Endothelial cell of umbilical vein (primary cell): ENCODE data around the gene UBXN6. TPM values are rescaled to one million over a fixed set of nuclear protein-coding genes. Genes with fewer than 3 reads are reported as not detected.
A peak's percentile ranks its signal among the peaks of the same experiment; 100 is the strongest.

Source experiments
- BruUV-seq: library from RNA; stranded (reverse); fragments of 400-500 nt; replicated peaks from 2 replicates; lab custom pipeline; 2021; lab: Mats Ljungman, UMichigan
- CTCF ChIA-PET: fragments of 300-600, 350-600 bp; sonication (Branson Sonifier 250); formaldehyde crosslinking; loops from one replicate; lab custom pipeline; 2021; ENCODE audit warnings: antibody characterized with exemption, inconsistent platforms; lab: Charles Lee
- POLR2A ChIA-PET: fragments of 300-600, 350-600 bp; sonication (Branson Sonifier 250); formaldehyde crosslinking; loops from one replicate; lab custom pipeline; 2021; ENCODE audit warnings: antibody characterized with exemption, inconsistent platforms; lab: Charles Lee
- DNase-seq: peaks from one replicate; pipeline ENCODE4 v3.0.0-alpha.2; 2011; ENCODE audit warnings: low read depth, low spot score
- FAIRE-seq: peaks from 2 replicates; lab custom pipeline; 2011; peaks lifted over from hg19 to GRCh38; lab: Jason Lieb, UNC
- H2AFZ ChIP-seq: 2 replicates; pipeline ENCODE4 v1.6.0; 2012; ENCODE audit warnings: low read depth, low read length, control low read depth, inconsistent platforms
- H3K27ac ChIP-seq: 2 replicates; pipeline ENCODE4 v1.5.1; 2011; ENCODE audit warnings: low read depth, mild to moderate bottlenecking, control low read depth, low read length, moderate library complexity; ENCODE audit not compliant: insufficient read depth
- H3K27me3 ChIP-seq, 2 experiments: 2 replicates each; pipeline versions ENCODE4 v1.6.0 to v1.6.1; 2011; ENCODE audit warnings: low read length in 2 of 2, mixed read lengths in 1 of 2; ENCODE audit not compliant: control insufficient read depth in 2 of 2, insufficient read depth in 2 of 2
- H3K36me3 ChIP-seq, 2 experiments: 2 replicates in 1 of 2; 3 replicates in 1 of 2; pipeline ENCODE4 v1.5.1; 2011; ENCODE audit warnings: low read length in 2 of 2, mild to moderate bottlenecking in 1 of 2, moderate library complexity in 1 of 2; ENCODE audit not compliant: control insufficient read depth in 2 of 2, insufficient read depth in 2 of 2; ENCODE audit errors: extremely low read depth in 1 of 2
- H3K4me1 ChIP-seq: 3 replicates; pipeline ENCODE4 v1.5.1; 2011; ENCODE audit warnings: mild to moderate bottlenecking, low read length; ENCODE audit not compliant: control insufficient read depth, insufficient read depth; ENCODE audit errors: extremely low read depth
- H3K4me2 ChIP-seq: 2 replicates; pipeline ENCODE4 v1.6.1; 2011; ENCODE audit warnings: low read length, control low read depth, mixed read lengths; ENCODE audit not compliant: insufficient read depth
- H3K4me3 ChIP-seq, 3 experiments: fragments of 200-600 bp in 1 of 3; sonication (generic), shearing (Covaris generic) in 1 of 3; replicated peaks in 1 of 3; 2 replicates each; pipeline ENCODE4 v1.5.1; 2011 to 2016; ENCODE audit warnings: control low read depth in 3 of 3, low read length in 3 of 3, mild to moderate bottlenecking in 2 of 3, inconsistent platforms in 1 of 3, low read depth in 1 of 3, moderate library complexity in 1 of 3; ENCODE audit not compliant: insufficient read depth in 1 of 3
- H3K79me2 ChIP-seq: 2 replicates; pipeline ENCODE4 v1.6.0; 2012; ENCODE audit warnings: low read length, inconsistent platforms; ENCODE audit not compliant: control insufficient read depth, insufficient read depth
- H3K9ac ChIP-seq: replicated peaks from 2 replicates; pipeline ENCODE3; 2011; ENCODE audit warnings: low read length, control low read depth; ENCODE audit not compliant: insufficient read depth; ENCODE audit errors: extremely low read depth
- H3K9me1 ChIP-seq: replicated peaks from 3 replicates; pipeline ENCODE4 v1.6.0; 2011; ENCODE audit warnings: mild to moderate bottlenecking, low read length; ENCODE audit not compliant: control insufficient read depth, insufficient read depth; ENCODE audit errors: extremely low read depth
- H3K9me3 ChIP-seq: replicated peaks from 2 replicates; pipeline ENCODE4 v1.5.1; 2012; ENCODE audit warnings: low read length, inconsistent platforms; ENCODE audit not compliant: control insufficient read depth, insufficient read depth
- H4K20me1 ChIP-seq: replicated peaks from 2 replicates; pipeline ENCODE3; 2011; ENCODE audit warnings: mild to moderate bottlenecking, low read length; ENCODE audit not compliant: control insufficient read depth, insufficient read depth; ENCODE audit errors: extremely low read depth
- CTCF ChIP-seq, 2 donors: IDR thresholded peaks; 1 replicate in 1 of 2; 2 replicates in 1 of 2; pipeline ENCODE4 v1.5.1; 2011; ENCODE audit warnings: low read length in 2 of 2, mild to moderate bottlenecking in 2 of 2, moderate library complexity in 2 of 2, control low read depth in 1 of 2, inconsistent platforms in 1 of 2, low read depth in 1 of 2; ENCODE audit not compliant: insufficient read depth in 1 of 2; ENCODE audit errors: extremely low read depth in 1 of 2
- EZH2 ChIP-seq: IDR thresholded peaks from 2 replicates; pipeline ENCODE4 v1.6.1; 2012; ENCODE audit warnings: borderline replicate concordance, low read depth, mild to moderate bottlenecking, moderate library complexity, low read length, inconsistent platforms; ENCODE audit not compliant: severe bottlenecking
- MAX ChIP-seq: IDR thresholded peaks from 2 replicates; pipeline ENCODE4 v1.6.1; 2011; ENCODE audit not compliant: insufficient read depth, insufficient read length
- POLR2A ChIP-seq: IDR thresholded peaks from 2 replicates; pipeline ENCODE4 v1.6.1; 2012; ENCODE audit warnings: low read depth, mild to moderate bottlenecking, control low read depth, low read length
- POLR2AphosphoS5 ChIP-seq: IDR thresholded peaks from 2 replicates; pipeline ENCODE4 v1.6.1; 2012; ENCODE audit warnings: low read depth, mild to moderate bottlenecking, control low read depth, low read length, moderate library complexity; ENCODE audit not compliant: insufficient read depth
- dilution Hi-C: fragments of 300-500 bp; cut with MboI; formaldehyde crosslinking; loops from one replicate; pipeline ENCODE4 v1.15.0; 2019; ENCODE audit warnings: low sequenced_read_pairs; ENCODE audit not compliant: extremely low pct_ligation_motif_present
- intact Hi-C: fragments of 100-400 bp; cut with micrococcal nuclease; formaldehyde crosslinking; loops from one replicate; pipeline ENCODE4 v1.10.0; 2022
- polyA plus RNA-seq, 4 experiments: library from polyadenylated mRNA; depleted of rRNA in 3 of 4; stranded (reverse) in 3 of 4; unstranded in 1 of 4; fragments of >200 nt; gene quantifications; 2 replicates each; pipeline versions ENCODE4 v1.2.1 to v1.2.3, GENCODE V29; 2011 to 2012; ENCODE audit warnings: missing spikeins in 1 of 4
- total RNA-seq: library from RNA; stranded (reverse); gene quantifications from 2 replicates; pipeline ENCODE4 v1.2.3, GENCODE V29; 2021

Gene UBXN6
- total and polyA plus RNA-seq, 2 donors (not counting 3 experiments of a cell fraction or from before 2014, with no cell fraction given), result 78.5 to 93.7 TPM

- Histone ChIP-seq H3K27me3 (no peaks in the 10 kb centered on the region), H3K4me2 (peak overlapping the region; percentile 95), H3K27ac (peak overlapping the region; percentile 43), H3K79me2 (peaks cover 22% of the 10 kb centered on the region), H3K9me1 (no peaks in the 10 kb centered on the region), H3K4me1 (peaks cover 14% of the 10 kb centered on the region), H3K9ac (peak overlapping the region; percentile 64), H3K9me3 (no peaks in the 10 kb centered on the region), H3K4me3 (peak overlapping the region; percentile 62 to 72 (median 69)), H2AFZ (peak overlapping the region; percentile 3), H3K36me3 (peaks cover 4 to 16% of the 10 kb centered on the region in 2 experiments), H4K20me1 (no peaks in the 10 kb centered on the region)
- CTCF ChIA-PET, result interaction anchor here (0.9 to 2.9 kb wide), 13 partner anchors 11 to 189 kb away, joined by 3 to 15 read pairs (median 5); partner anchors contain the start of genes CHAF1A and SH3GL1
- no peak for TF ChIP-seq POLR2A
- TF ChIP-seq CTCF (IDR thresholded peaks at IDR 0.05; ENCODE audit: extremely low read depth in 1 of 2, insufficient read depth in 1 of 2, low read depth in 1 of 2, low read length in 2 of 2), result no peak
- FAIRE-seq (no peak), DNase-seq (peak; percentile 55)
- intact Hi-C loops, result loop anchor here (1.0 kb wide), 2 partner anchors 14 to 55 kb away; partner anchors contain the start of gene CHAF1A
- TSS peak; percentile 54 for BruUV-seq
- POLR2A ChIA-PET, result interaction anchor here (0.6 to 1.6 kb wide), 3 partner anchors 14 to 214 kb away, joined by 5 to 11 read pairs (median 5); partner anchors contain the start of gene HDGFL2
- dilution Hi-C loops, result no loop called here
These were observed 546 bp downstream of the UBXN6 start for GRCh38 chr19:4456843-4457653.

GRCh38 chr19:4456476-4456842, 1.1 kb downstream of the UBXN6 start:
- BruUV-seq, result no TSS peak
- Histone ChIP-seq H3K79me2 (peaks cover 22% of the 10 kb centered on the region), H3K4me1 (peaks cover 14% of the 10 kb centered on the region), H3K4me2 (peak overlapping the region; percentile 95), H3K27ac (peak overlapping the region; percentile 43), H3K9ac (peak overlapping the region; percentile 64), H3K36me3 (peaks cover 5 to 16% of the 10 kb centered on the region in 2 experiments), H2AFZ (peak overlapping the region; percentile 3), H3K9me3 (no peaks in the 10 kb centered on the region), H3K27me3 (no peaks in the 10 kb centered on the region), H3K4me3 (peak overlapping the region; percentile 62 to 72 (median 69)), H4K20me1 (no peaks in the 10 kb centered on the region), H3K9me1 (no peaks in the 10 kb centered on the region)
- ChIA-PET POLR2A (interaction anchor here (0.5 to 1.6 kb wide), 4 partner anchors 15 to 213 kb away, joined by 4 to 11 read pairs (median 5); partner anchors contain the start of gene HDGFL2), CTCF (interaction anchor here (0.9 to 2.9 kb wide), 13 partner anchors 10 to 189 kb away, joined by 3 to 15 read pairs (median 5); partner anchors contain the start of genes CHAF1A and SH3GL1)
- intact Hi-C loops, result no loop called here
- FAIRE-seq, result peak; percentile 73
- DNase-seq, result peak; percentile 63
- dilution Hi-C loops, result no loop called here
- TF ChIP-seq POLR2AphosphoS5 (peak; percentile 29), MAX (no peak), EZH2 (no peak)
